Measurements from ENCODE around the gene SSR2.

Gene SSR2

GRCh38 chr1:156020293-156021092, at the start of gene SSR2:
Gene SSR2, minus strand, starts transcription at chr1:156020951. Its CDS starts 784 bp downstream, at chr1:156020167.
- DNase-seq (ENCODE audit: low read depth, low spot score): peak; percentile 66

GRCh38 chr1:156070548-156070947, 49.8 kb upstream of the SSR2 start:
- no peak for DNase-seq (ENCODE audit: low read depth, low spot score)

- DNase-seq (ENCODE audit: low read depth, low spot score): no peak
Observed at GRCh38 chr1:156069490-156070455, 49.0 kb upstream of the SSR2 start.

GRCh38 chr1:156067262-156067661, 46.5 kb upstream of the SSR2 start:
- DNase-seq (ENCODE audit: low read depth, low spot score): no peak

GRCh38 chr1:156065871-156066270, 45.1 kb upstream of the SSR2 start:
- DNase-seq (ENCODE audit: low read depth, low spot score): no peak

- no peak for DNase-seq (ENCODE audit: low read depth, low spot score)
Observed at GRCh38 chr1:156065212-156065611, 44.5 kb upstream of the SSR2 start.

- DNase-seq (ENCODE audit: low read depth, low spot score): no peak
Observed at GRCh38 chr1:156064615-156065014, 43.9 kb upstream of the SSR2 start.

- no peak for DNase-seq (ENCODE audit: low read depth, low spot score)
Observed at GRCh38 chr1:156063997-156064285, 43.2 kb upstream of the SSR2 start.

GRCh38 chr1:156062189-156062588, 41.4 kb upstream of the SSR2 start:
- no peak for DNase-seq (ENCODE audit: low read depth, low spot score)

- no peak for DNase-seq (ENCODE audit: low read depth, low spot score)
Observed at GRCh38 chr1:156060937-156061636, 40.3 kb upstream of the SSR2 start, which contains the start of gene RAB25. Gene RAB25, plus strand, starts transcription at chr1:156061160. Its CDS starts 241 bp downstream, at chr1:156061401.

GRCh38 chr1:156056326-156056849, 35.6 kb upstream of the SSR2 start:
- no peak for DNase-seq (ENCODE audit: low read depth, low spot score)

GRCh38 chr1:156055281-156056048, 34.7 kb upstream of the SSR2 start:
- no peak for DNase-seq (ENCODE audit: low read depth, low spot score)

GRCh38 chr1:156054500-156055280, 33.9 kb upstream of the SSR2 start, which contains the start of gene LAMTOR2:
Gene LAMTOR2, plus strand, starts transcription at chr1:156054782. Its CDS starts 108 bp downstream, at chr1:156054890.
- peak; percentile 94 for DNase-seq (ENCODE audit: low read depth, low spot score)

- DNase-seq (ENCODE audit: low read depth, low spot score): peak; percentile 77
Observed at GRCh38 chr1:156053768-156054499, 33.2 kb upstream of the SSR2 start, which contains the start of gene UBQLN4. Gene UBQLN4, minus strand, starts transcription at chr1:156053798. Its CDS starts 97 bp downstream, at chr1:156053701.

GRCh38 chr1:156052862-156053767, 32.4 kb upstream of the SSR2 start:
- peak; percentile 48 for DNase-seq (ENCODE audit: low read depth, low spot score)

GRCh38 chr1:156051011-156051725, 30.4 kb upstream of the SSR2 start:
- DNase-seq (ENCODE audit: low read depth, low spot score): no peak

GRCh38 chr1:156050376-156050775, 29.6 kb upstream of the SSR2 start:
- no peak for DNase-seq (ENCODE audit: low read depth, low spot score)

Data from activated naive CD8-positive, alpha-beta T cell treated with anti-CD3 and anti-CD28 coated beads, Interleukin-2, amount 50 U/mL, for 16 hours (primary cell).